ENCODE results near the gene TNIP1.

GRCh38 chr5:151079838-151080612, 809 bp downstream of the TNIP1 start:
- TF ChIP-seq CTCF (conservative IDR thresholded peaks at IDR 0.05 in 1 of 2, IDR thresholded peaks at IDR 0.05 in 1 of 2; ENCODE audit: extremely low read depth in 1 of 2, insufficient read depth in 1 of 2, low read depth in 1 of 2, low read length in 2 of 2) (no peak), EZH2 (IDR thresholded peaks at IDR 0.05; ENCODE audit: borderline replicate concordance, low read length) (no peak)
